Measurements from ENCODE around the gene MAT1A.
"Not testable (repeated sequence)": the region's sequence is repeated elsewhere in the genome, so short reads cannot be mapped to it uniquely, and the experiment has no call there.

Gene MAT1A

DNA sequence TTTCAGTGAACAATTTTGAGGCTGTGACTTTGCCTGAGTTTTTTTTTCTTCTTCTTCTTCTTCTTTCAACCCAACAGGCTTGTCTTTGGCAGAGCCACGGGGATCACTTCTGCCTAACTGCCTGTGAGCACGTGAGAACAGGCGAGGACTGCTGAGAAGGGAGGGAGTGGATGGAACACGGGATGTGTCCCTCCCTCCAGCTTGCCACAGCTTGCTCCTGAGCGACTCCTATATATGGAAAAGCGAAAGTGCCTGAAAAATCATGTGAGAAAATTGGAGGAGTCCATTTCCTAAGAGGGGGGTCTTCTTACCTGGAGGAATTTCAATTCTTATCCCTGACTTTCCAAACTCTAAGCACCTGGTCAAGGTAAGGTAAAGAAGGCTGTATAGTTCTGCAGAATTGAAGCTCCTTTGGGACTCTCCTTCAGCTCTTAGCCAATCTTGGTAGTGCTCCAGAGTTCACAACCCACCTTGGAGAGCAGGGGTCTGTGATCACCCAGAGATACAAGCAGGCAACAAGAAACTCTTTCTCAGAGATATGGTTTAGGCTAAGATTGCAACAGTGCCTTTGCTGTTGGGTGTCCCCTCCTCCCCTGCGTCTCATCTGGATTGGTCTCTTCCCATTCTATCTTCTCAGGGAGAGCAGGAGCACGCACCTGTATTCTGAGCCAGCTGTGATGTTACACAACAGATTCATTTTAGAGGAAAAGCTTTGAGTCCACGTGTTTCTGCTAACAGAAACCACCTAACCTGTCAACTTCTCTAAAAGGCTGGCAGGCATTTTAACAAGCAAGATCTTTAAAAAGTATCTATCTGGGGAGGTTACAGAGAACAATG, at the start of gene MAT1A:
Gene MAT1A (minus strand): TSS at position 208 of the 837 bp plus-strand sequence. CDS start 235 bp downstream, outside the sequence.
- no peak for DNase-seq

DNA sequence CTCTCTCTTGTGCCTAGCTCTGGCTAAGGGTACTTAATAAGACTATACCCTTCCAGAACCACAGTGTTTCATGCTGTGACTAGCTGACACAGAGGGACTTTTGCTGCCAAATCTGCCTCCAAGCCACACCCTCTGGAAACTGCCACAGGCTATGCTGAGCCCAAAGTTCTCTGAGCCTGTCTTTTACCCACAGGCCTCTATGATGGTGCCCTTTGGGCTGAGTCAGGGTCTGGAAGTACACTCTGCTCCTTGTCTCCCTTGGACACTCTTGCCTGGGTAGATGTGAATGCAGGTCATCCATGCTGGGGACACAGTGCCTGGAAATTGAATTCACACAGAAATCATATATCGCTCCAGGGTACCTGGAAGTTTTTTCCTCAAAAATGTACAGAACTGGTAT, 44.5 kb upstream of the MAT1A start:
- DNase-seq: no peak

DNA sequence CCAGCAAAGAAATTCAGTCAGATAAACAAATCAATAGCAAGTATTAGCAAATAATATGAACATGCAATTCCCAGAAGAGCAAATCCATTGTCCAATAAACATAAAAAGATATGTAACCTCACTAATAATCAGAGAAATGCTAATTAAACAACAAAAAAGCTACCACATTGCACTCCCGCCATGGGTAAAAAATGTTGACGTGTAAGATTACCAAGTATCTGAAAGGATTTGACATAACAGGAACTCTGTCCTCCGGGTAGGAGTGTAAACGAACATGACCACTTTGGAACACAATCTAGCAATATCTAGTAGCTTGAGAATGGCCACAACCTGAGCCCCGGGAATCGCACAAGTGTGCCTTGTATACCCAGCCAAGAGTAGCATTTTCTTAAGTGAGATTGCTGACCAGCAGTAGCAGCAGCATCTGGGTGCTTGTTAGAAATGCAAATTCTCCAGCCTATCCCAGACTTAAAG, 35.5 kb upstream of the MAT1A start:
- no peak for DNase-seq

DNA sequence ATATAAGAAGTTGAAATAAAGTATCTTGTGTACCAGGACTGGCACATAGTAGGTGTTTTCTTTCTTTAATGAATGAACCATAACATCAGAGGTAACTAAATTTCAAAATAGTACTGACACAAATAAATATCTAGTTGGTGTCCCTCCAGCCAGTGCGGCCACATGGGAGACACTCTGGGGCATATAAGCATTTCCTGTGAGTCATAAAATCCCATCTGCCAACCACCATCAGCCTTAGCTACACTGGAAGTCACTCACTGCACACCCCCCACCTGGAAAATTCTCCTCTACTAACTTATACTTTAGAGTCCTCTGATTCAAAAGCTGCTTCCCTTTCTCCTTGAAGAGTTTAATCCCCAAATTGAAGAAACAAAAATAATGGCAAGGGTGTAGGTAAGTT, 34.6 kb upstream of the MAT1A start:
- DNase-seq: peak; percentile 30 to 50

DNA sequence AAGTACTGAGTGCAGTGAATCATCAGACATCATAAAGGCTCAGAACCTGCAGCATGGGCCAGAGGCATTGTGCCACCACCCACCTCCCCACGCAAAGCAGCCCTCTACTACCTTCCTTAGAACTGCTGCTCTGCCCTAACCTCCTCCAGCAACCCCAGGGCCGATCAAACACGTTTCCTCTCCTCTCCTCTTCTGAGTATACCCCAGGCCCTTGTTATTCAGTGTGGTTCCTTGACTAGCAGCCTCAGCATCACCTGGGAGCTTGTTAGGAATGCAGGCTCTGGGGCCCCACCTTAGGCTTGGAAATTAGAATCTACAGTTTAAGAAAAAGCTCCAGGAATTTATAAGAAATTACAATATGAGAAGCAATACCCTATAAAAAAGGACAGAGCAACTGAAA, 33.9 kb upstream of the MAT1A start:
- no peak for DNase-seq

DNA sequence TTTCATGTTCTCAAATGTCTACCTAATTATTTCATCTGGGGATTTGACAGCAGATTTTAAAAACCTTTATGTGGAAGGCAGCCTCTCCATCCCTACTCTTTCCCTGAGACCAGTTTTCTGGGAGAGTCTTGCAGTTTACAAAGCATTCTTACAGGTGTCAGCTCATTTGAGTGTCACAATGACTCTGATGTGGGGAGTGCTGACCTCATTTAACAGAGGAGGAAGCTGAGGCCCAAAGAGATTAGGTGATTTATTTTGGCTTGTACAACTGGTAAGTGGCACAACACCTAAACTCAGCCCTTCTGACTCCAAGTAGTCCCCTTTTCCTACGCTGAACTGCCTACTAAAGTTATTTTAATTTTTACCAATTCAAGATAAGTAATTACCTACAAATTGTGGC, 33.3 kb upstream of the MAT1A start:
- DNase-seq: no peak

DNA sequence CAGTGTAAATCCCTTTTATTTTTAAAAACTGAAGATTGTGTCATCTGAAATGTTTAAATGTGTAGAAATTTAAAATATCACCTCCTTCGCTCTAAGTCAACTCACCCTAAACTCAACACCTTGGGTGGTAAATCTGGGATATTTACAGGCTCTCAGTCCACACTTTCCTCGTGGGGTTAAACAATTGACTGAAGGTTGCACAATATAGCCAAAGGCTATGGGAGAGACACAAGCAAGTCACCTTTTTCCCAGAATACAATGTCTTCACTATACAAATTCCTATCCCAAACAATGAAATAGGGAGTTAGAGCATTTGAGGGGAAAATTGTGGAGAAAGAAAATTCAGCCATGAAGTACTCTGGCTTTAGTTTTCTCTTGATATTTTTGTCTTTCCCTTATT, 32.7 kb upstream of the MAT1A start:
- no peak for DNase-seq

DNA sequence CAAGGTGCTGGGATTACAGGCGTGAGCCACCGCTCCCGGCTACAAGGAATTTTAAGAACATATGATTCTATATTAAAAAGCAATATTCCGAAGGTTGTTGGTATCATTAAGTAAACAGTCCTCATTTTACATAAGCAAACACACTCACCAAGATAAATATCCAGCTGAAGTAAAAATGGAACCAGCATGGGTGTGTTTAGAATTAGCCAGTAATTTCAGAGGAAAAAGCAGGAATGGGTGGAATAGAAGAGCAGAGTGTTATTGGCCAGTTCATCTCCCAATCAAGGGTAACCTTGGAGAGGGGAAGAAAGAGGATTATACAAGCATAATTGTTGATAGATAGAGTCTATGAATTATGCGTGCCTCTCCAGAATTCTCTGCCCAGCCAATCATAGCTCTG, 31.7 kb upstream of the MAT1A start:
- no peak for DNase-seq

DNA sequence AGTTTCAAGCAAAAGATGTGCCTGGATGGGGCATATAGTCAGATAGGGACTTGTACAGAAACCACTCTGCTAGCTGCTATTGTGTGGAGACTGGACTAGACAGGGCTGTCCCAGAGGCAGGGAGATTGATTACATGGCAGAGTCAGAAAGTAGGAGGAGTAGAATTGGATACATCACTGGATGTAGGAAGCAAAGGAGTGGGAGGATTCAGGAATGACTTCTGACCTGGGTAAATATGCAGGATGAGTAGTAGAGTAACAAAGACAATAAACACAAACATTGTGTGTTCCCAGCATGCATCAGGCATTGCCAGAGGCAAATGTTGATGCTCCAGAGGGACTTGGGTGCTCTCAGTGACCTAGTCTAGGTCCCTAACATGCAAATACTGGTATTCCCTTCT, 30.9 kb upstream of the MAT1A start:
- DNase-seq: no peak

DNA sequence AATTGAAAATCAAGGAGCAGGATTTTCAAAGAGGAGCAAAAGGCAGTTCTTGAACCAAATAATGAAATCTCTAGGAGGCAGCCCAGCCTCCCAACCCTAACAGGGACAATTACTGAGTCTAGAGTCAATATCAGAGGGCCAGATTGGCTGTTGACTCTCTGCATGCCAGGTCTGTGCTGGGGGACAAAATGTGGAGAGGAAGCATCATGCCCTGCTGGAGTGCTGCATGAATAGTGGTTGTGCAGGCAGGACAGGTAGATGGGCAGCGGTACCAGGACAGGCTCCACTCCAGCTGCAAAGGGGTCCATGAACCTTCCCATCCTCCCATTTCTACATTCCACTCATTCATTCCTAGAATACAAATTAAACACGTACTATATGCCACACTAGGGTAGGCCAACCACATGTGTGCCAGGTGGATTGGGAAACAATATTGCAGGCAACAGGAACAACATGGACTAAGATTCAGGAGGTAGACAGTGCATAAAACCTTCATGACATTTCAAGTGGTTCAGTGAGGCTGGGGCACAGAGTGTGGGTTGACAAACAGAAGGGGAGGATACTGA, 30.4 kb upstream of the MAT1A start:
- DNase-seq: no peak

DNA sequence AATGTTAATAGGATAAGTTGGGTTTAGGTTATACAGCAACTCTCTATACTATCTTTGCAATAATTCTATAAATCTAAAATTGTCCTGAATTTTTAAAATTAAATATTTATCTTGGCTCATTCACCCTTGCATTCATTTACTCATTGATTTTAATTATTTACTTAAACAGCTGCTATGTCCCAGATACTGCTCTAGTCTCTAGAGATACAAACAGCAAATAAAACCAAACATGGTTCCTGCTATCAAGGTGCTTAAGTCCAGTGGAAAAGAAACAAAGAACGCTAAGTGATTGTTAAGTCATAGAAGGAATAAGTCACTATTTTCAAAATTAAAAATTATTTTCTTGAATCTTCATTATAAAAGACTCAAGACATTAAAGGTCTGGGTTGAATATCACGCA, 29.9 kb upstream of the MAT1A start:
- no peak for DNase-seq

DNA sequence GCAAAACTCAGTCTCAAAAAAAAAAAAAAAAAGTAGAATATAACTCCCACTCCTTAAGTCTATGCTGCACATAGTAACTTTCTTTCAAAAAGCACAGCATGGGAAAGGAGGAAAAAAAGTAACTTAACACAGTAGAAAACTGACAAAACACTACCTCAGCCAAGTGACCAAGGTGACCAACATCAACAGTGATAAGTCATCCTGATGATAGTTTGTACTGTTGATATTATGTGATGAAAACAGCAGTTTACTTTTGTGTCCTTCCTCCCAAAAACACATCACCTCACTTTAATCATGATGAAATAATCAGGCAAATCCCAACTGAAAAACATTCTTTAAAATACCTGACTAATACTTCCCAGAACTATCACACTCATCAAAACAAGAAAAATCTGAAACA, 29.3 kb upstream of the MAT1A start:
- DNase-seq: no peak

DNA sequence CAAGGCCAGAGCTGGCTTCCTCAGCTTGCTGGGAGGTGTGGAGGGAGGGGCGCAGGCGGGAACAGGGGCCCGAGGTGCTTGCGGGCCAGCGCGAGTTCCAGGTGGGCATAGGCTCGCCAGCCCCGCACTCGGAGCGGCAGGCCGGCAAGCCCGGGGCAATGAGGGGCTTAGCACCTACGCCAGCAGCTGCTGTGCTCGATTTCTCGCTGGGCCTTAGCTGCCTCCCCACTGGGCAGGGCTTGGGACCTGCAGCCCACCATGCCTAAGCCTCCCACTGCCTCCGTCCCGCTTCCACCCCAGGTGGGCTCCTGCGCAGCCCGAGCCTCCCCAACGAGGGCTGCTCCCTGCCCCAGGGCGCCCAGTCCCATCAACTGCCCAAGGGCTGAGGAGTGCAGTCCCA, 25.9 kb upstream of the MAT1A start:
- DNase-seq: no peak

DNA sequence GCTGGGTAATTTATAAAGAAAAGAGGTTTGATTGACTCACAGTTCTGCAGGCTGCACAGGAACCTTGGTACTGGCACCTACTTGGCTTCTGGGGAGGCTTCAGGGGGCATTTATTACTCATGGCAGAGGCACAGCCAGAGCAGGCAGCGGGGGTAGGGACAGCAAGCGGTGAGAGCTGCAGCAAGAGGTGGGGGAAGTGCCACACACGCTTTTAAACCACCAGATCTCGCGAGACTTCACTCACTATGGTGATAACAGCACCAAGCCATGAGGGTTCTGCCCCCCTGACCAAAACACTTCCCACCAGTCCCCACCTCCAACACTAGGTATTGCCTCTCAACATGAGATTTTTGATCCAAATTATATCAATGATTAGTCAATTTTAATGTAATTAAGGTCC, 24.1 kb upstream of the MAT1A start:
- no peak for DNase-seq

DNA sequence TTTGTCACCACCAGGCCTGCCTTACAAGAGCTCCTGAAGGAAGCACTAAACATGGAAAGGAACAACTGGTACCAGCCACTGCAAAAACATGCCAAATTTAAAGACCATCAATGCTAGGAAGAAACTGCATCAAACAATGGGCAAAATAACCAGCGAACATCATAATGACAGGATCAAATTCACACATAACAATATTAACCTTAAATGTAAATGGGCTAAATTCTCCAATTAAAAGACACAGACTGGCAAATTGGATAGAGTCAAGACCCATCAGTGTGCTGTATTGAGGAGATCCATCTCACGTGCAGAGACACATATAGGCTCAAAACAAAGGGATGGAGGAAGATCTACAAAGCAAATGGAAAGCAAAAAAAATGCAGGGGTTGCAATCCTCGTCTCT, 16.5 kb upstream of the MAT1A start:
- DNase-seq: not testable (repeated sequence)

DNA sequence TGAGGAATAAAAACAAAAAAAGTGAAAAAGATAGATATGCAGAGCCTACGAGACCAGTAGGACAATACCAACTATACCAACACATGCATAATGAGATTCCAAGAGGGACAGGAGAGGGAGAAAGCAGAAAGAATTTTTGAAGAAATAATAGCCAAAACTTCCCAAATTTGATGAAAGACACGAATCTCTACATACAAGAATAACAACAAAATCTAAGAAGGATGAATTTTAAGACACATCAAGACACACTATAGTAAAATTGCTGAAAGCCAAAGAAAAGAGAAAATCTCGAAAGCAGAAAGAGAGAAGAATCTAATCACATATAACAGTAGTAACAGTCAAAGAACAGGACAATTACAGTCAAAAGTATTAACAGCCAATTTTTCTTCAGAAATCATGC, 7.5 kb upstream of the MAT1A start:
- no peak for DNase-seq

DNA sequence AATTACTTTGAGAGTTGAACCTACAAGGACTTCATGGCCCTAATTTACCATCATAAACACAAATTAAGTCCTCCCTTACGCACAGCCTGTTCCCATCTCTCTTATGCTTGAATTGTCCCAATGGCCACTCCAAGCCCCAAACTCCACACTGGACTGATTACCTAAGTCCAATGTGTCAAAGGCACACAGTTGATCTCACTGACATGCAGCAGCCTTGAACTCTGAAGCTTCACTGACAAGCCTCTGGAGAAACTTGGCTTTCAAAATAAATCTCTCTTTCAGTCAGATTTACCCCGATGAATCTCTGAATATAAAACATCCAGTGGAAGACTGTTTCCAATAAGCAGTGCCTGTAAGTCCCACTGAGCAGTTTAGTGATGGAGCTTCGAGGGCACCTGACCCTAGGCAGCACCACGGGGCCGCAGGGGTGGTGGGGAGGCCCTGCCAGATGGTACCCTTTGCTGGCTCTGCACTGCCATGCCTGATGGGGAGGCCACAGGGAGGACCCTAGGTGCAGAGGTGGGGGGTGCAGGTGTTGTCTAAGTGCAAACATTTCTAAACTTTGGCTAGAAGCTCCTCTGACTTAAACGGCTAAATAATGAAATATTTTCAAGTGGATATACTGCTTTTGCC, 3.3 kb upstream of the MAT1A start:
- DNase-seq: no peak

DNA sequence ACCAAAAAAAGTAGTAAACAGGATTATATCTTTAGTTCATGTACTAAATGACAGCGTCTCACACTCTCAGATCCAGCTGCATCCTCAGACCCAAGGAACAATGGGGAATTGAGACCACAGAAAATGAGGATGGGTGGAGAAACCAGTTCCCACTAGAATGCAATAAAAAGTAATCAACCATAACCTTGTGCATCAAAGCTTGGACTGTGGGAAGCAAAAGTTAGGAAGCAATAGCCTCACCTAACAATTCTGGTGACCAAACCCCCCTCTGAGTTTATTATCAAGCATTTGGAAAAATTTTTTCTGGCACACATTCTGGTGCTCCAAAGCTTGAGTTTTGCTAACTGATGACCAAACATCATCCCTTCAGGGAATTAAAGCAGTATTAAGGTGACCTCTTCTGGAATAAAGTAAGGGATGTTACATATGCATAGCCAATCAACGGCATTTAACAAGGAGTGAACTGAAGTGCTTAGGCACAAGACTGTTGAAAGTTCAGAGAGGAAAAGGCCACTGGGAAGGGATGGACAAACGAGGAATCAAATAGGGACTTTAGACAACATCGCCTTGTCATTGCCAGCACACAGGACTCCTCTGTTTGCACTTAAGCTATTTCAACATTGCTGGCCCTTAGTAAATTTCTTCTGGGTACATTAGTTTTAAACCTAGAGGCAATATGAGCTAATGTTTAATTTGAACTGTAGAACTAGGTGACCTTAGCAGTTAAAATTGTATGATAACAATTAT, 1.2 kb upstream of the MAT1A start:
- no peak for DNase-seq

DNA sequence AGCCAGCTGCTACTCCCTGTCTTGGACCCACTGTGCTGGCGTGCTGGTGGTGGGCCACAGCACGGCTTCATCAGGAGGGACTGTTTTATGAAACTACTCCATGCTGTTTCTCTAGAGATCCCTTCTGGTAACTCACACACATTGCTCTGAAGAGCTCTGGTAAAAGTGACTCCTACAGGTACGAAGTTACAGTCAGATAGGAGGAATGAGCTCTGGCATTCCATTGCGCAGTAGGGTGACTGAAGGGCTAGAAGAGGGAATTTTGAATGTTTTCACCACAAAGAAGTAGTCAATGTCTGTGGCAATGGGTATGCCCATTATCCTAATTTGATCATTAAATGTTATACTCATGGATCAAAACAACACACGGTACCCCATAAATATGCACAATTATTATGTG, 609 bp downstream of the MAT1A start:
- DNase-seq: no peak

DNA sequence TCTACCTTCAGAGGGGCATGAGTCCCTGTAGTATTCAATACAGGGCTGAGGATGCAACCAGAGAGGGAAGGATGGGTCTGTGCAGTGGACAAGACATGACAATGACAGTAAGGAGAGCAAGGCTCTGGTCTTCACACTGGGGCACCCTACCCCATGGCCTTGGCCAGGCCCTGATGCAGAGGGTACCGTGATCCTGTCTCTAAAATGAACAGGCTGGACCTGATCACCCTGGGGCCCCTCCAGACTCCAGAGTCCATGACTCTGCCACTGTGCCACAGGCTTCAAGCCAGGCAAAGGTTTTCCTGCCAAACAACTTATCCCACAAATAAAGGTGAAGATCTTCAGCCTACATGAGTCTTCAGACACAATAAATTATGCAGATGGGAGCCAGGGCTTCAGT, 4.9 kb downstream of the MAT1A start:
- no peak for DNase-seq

DNA sequence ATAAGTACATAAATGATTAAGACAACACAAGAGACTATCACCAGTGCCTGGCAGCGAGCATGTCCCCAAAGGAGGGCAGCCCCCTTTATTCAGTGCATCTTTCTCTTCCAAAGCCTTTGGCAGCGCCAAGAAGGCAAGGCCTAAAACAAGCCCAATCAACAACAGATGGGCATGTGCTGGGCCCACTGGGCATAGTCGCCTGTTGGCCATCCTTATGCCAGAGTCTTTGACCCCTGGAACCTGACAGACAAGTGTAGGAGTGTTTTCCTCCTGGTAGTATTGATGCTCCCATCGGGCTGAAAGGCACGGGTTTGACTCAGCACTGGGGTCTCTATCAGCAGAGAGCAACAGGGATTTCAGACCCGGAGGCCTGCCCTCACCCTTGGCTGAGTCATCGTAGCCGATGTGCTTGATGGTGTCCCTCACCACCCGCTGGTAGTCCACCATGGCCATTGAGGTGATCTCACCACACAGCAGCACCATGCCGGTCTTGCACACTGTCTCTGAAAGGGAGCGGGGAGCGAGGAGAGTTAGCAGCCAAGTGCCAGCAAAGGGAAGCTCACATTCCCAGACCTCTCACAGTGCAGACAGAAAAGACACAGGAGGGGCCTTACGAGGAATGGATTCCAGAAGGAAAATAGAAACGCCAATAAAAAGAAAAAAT, 5.8 kb downstream of the MAT1A start:
- no peak for DNase-seq

DNA sequence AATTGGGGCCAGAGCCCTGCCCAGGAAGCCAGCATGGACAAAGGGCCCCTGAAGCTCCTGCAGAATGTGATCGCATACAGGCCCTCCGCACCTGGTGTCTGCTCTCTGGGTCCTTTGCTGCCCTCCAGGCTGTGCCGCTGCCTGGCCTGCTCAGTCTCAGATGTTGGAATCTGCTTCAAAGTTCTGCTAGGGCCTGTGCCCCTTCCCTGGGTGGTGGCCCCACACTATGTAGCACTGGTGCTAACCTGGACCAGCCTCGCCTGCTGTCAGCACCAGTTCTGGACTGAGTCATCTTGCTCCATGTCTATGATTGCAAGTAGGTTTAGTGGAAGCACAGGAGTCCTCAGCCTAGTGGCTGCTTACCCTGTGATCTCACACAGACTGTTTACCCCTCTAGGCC, 6.3 kb downstream of the MAT1A start:
- no peak for DNase-seq
